Measurements from ENCODE around the gene EXPH5. TPM values are rescaled to one million over a fixed set of nuclear protein-coding genes. Genes with fewer than 3 reads are reported as not detected.

The EXPH5 gene
- total and polyA plus RNA-seq, 12 donors, result 0.10 to 8.4 (median 1.3) TPM

DNA sequence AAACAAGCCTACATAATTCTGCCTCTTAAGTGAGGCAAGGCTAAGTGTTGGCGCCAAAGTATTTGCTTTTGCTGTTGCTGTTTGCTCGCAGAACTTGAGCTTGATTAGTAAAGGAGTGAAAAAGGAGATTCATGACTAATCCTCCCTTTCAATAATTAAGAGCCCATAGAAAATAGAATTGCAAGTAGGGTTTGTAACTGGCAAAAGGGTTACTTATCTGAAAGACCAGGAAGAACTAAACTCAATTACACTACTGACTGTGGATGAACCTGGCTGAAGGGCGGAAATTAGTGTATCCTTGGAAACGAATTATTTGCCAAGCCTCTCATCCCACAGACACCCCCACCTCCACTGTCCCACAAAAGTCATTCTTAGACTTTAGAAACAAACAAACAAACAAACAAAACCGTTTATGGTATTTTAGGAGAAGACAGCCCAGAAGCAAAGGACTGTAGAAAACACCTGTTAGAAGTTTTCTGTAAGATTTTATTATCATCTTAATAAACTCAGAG is 411 bp upstream of the EXPH5 start:
- 22 to 25% methylated on average over 5 of the region's 5 CpGs for WGBS, 2 donors
- Histone ChIP-seq H3K27ac (no peak overlapping the region), H3K4me1 (peaks cover 0 to 14% (median 5%) of the 10 kb centered on the region in 9 donors), H3K36me3 (no peaks in the 10 kb centered on the region), H3K27me3 (peaks cover 0 to 34% (median 19%) of the 10 kb centered on the region in 7 donors), H3K4me3 (peak overlapping the region in 9 of 10 donors; percentile 49 to 87 (median 65)), H3K9me3 (no peaks in the 10 kb centered on the region)
- TF ChIP-seq, protein P1, sequence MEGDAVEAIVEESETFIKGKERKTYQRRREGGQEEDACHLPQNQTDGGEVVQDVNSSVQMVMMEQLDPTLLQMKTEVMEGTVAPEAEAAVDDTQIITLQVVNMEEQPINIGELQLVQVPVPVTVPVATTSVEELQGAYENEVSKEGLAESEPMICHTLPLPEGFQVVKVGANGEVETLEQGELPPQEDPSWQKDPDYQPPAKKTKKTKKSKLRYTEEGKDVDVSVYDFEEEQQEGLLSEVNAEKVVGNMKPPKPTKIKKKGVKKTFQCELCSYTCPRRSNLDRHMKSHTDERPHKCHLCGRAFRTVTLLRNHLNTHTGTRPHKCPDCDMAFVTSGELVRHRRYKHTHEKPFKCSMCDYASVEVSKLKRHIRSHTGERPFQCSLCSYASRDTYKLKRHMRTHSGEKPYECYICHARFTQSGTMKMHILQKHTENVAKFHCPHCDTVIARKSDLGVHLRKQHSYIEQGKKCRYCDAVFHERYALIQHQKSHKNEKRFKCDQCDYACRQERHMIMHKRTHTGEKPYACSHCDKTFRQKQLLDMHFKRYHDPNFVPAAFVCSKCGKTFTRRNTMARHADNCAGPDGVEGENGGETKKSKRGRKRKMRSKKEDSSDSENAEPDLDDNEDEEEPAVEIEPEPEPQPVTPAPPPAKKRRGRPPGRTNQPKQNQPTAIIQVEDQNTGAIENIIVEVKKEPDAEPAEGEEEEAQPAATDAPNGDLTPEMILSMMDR (IDR thresholded peaks at IDR 0.05), result no peak
- no peak for DNase-seq
- intact Hi-C loops (cut with DNase I), result loop anchor here in 1 of 10 donors (10.0 kb wide), 1 partner anchor 51 kb away; no protein-coding TSS in a partner anchor
- ATAC-seq, result no peak

DNA sequence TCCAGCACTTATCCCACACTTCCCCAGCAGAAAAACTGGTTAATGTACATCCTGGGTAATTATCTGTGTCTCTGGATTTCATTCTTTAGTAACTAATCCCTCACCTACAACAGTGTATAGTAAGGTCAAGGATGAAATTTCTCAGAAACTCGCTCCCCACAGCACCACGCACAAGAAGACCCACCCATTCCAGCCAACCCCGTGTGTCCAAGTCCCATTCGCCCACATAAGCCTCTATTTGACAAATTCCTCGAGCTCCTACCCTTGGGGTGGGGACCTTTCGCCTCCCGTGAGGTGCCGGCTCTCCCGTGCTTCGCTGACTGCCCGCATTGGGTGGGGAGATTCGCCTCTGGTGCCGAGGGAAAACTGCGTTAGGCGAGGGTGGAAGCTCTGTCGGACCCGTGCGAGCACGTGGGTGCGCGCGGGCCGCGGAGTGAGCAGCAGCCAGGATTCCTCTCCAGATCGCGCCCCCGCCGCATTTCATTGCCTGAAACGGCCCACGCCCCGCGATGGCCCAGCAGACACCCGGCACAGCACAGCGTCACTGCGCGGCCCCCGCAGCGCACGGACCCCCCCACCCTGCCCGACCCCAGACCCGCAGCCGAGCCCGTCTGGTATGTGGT is 866 bp downstream of the EXPH5 start:
- DNase-seq (peak; percentile 4 to 19), ATAC-seq (peak in 6 of 8 donors; percentile 26 to 74 (median 46))
- H3K4me3 ChIP-seq, result peak overlapping the region; percentile 33 to 87 (median 64)
- peaks cover 0 to 14% (median 5%) of the 10 kb centered on the region in 9 donors for H3K4me1 ChIP-seq
- 1 to 2% methylated on average over 43 of the region's 43 CpGs for WGBS, 2 donors
- no peaks in the 10 kb centered on the region for H3K36me3 ChIP-seq
- TF ChIP-seq, protein P1 (IDR thresholded peaks at IDR 0.05), result no peak
- no peaks in the 10 kb centered on the region for H3K9me3 ChIP-seq
- intact Hi-C loops (cut with DNase I), result loop anchor here in 1 of 10 donors (10.0 kb wide), 1 partner anchor 52 kb away; no protein-coding TSS in a partner anchor
- H3K27me3 ChIP-seq, result peaks cover 0 to 34% (median 15%) of the 10 kb centered on the region in 7 donors
- H3K27ac ChIP-seq, result no peak overlapping the region

DNA sequence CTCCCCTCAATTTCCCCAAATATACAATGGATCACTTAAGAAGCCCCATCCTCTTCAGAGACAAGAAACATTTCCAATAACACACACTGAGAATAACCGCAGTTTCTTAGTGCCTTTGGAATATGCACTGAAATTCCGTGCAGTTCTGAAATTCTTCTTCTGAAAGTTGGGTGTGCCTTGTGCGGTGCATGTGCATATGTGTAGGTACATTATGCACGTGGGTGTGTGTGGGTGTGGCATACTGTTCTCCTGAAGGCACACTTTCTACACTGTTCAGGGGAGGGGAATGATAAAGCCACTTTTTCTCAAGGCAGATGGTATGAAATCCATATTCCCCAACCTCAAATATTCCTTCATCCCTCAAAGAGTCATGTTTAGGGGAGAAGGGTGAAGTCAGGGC is 1.7 kb downstream of the EXPH5 start:
- DNase-seq, result no peak
- no peak for ATAC-seq
- no peak overlapping the region for H3K4me3 ChIP-seq
- intact Hi-C loops (cut with DNase I), result loop anchor here in 1 of 10 donors (10.0 kb wide), 1 partner anchor 53 kb away; no protein-coding TSS in a partner anchor
- H3K27me3 ChIP-seq, result peaks cover 0 to 34% (median 15%) of the 10 kb centered on the region in 7 donors
- H3K4me1 ChIP-seq, result peaks cover 0 to 14% (median 5%) of the 10 kb centered on the region in 9 donors
- 78 to 86% methylated on average over 4 of the region's 4 CpGs for WGBS, 2 donors
- H3K27ac ChIP-seq, result no peak overlapping the region
- no peaks in the 10 kb centered on the region for H3K9me3 ChIP-seq
- H3K36me3 ChIP-seq, result no peaks in the 10 kb centered on the region
- TF ChIP-seq, protein P1 (IDR thresholded peaks at IDR 0.05), result no peak

DNA sequence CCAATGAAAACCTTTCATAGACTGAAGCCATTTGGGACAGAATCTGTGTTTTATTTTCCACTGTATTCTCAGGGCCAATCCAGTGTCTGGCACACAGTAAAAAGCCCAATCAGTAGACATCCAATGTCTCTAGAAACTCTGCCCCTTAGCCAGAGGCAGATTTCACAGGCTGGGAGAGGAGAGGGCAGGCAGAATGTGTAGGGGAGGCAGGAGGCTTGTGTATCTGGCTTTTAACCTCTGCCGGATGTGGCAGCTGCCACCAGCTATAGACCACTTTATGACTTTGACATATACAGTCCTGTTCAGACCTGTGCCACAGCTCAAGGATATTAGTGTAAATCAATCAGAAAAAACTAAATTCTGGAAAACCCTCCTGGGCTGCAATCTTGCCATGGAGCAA is 4.4 kb downstream of the EXPH5 start:
- Histone ChIP-seq H3K36me3 (no peaks in the 10 kb centered on the region), H3K4me1 (peaks cover 0 to 13% (median 4%) of the 10 kb centered on the region in 9 donors), H3K27me3 (peaks cover 0 to 18% (median 0%) of the 10 kb centered on the region in 7 donors), H3K27ac (no peak overlapping the region), H3K9me3 (no peaks in the 10 kb centered on the region), H3K4me3 (no peak overlapping the region)
- ATAC-seq (no peak), DNase-seq (no peak)
- WGBS, 2 donors, result 54 to 55% methylated on average over 1 of the region's 1 CpG
- intact Hi-C loops (cut with DNase I), result no loop called here
- TF ChIP-seq, protein P1 (IDR thresholded peaks at IDR 0.05), result no peak
